Skeletal muscle tissue (tissue), 4 donors: ENCODE data around the gene MAD1L1. TPM values are rescaled to one million over a fixed set of nuclear protein-coding genes. Genes with fewer than 3 reads are reported as not detected.
"Not testable (repeated sequence)": the region's sequence is repeated elsewhere in the genome, so short reads cannot be mapped to it uniquely, and the experiment has no call there.

ENCODE experiments used
- H3K27ac ChIP-seq: one replicate; pipeline ENCODE4 v1.7.0; 2013; ENCODE audit warnings: mild to moderate bottlenecking, low read depth, low read length, inconsistent platforms
- H3K27me3 ChIP-seq, 3 donors: one replicate each; pipeline ENCODE4 v1.7.0; 2013; ENCODE audit warnings: low read length in 3 of 3; ENCODE audit not compliant: control insufficient read depth in 3 of 3, insufficient read depth in 3 of 3
- H3K36me3 ChIP-seq, 3 donors: one replicate each; pipeline ENCODE4 v1.7.0; 2013; ENCODE audit warnings: low read length in 3 of 3; ENCODE audit not compliant: control insufficient read depth in 3 of 3, insufficient read depth in 3 of 3
- H3K4me1 ChIP-seq, 3 donors: one replicate each; pipeline ENCODE4 v1.7.0; 2013; ENCODE audit warnings: low read length in 3 of 3, mild to moderate bottlenecking in 3 of 3; ENCODE audit not compliant: control insufficient read depth in 3 of 3, insufficient read depth in 3 of 3
- H3K4me3 ChIP-seq, 3 donors: one replicate each; pipeline ENCODE4 v1.7.0; 2013; ENCODE audit warnings: low read length in 3 of 3
- H3K9ac ChIP-seq, 3 donors: one replicate each; pipeline ENCODE4 v1.7.0; 2013; ENCODE audit warnings: low read length in 3 of 3, mild to moderate bottlenecking in 3 of 3, moderate library complexity in 2 of 3, low read depth in 1 of 3
- H3K9me3 ChIP-seq, 3 donors: one replicate each; pipeline ENCODE4 v1.7.0; 2013; ENCODE audit warnings: low read length in 3 of 3; ENCODE audit not compliant: control insufficient read depth in 3 of 3
- total RNA-seq: library from RNA; depleted of rRNA; stranded (reverse); fragments of >200 nt; gene quantifications from one replicate; pipeline ENCODE4 v1.2.3, GENCODE V29; 2014
- donor health status: Osteomylitis.

Gene MAD1L1
- total RNA-seq, 1 donor from 2014 or later: 42.3 TPM

GRCh38 chr7:2041496-2042367 is 191.0 kb downstream of the MAD1L1 start:
- Histone ChIP-seq H3K27me3 (no peaks in the 10 kb centered on the region), H3K4me1 (peaks cover 0 to 16% (median 0%) of the 10 kb centered on the region in 3 donors)

GRCh38 chr7:2040893-2041270 is 191.9 kb downstream of the MAD1L1 start:
- peaks cover 0 to 2% (median 0%) of the 10 kb centered on the region in 3 donors for H3K36me3 ChIP-seq
- H3K9ac ChIP-seq: no peak overlapping the region
- H3K27me3 ChIP-seq: no peaks in the 10 kb centered on the region
- H3K4me1 ChIP-seq: peaks cover 0 to 16% (median 0%) of the 10 kb centered on the region in 3 donors
- H3K9me3 ChIP-seq: peaks cover 0 to 3% (median 0%) of the 10 kb centered on the region in 3 donors
- no peak overlapping the region for H3K27ac ChIP-seq
- no peak overlapping the region for H3K4me3 ChIP-seq

More at GRCh38 chr7:2041496-2042367, 191.0 kb downstream of the MAD1L1 start:
- Histone ChIP-seq H3K36me3 (peaks cover 0 to 2% (median 0%) of the 10 kb centered on the region in 3 donors), H3K9ac (no peak overlapping the region), H3K27ac (no peak overlapping the region), H3K9me3 (peaks cover 0 to 3% (median 0%) of the 10 kb centered on the region in 3 donors), H3K4me3 (no peak overlapping the region)

DNA sequence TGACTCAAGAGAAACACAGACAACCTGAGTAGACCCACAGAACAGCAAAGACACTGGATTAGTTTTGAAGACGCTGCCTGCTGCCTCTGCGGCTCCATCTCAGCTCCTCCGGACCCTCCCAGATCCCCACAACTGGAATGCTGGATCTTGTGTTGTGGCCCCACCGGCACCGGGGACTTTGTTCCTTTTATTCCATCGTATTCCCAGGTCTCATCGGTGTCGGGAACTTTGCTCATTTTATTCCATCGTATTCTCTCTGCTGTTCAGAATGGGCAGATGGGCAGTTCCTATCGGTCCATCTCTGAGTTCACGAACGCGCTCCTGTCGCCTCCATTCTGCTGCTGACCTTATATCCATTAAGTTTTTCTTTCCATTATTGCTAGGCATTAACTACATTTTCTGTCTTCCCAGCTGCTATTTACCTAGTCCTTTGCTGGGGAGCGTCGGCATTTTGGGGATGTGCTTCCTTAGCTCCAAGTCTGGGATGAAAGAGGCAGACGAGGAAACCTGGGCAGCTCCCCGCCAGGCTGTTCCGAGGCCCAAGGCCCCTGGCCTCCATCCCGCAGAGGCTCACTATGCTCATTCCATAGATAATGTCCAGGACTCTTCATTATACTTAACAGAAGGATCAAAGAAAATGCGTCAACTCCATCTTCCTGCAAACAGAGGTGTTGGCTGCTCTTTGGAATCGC is 192.4 kb downstream of the MAD1L1 start:
- H3K9me3 ChIP-seq: peaks cover 0 to 3% (median 0%) of the 10 kb centered on the region in 3 donors
- H3K27ac ChIP-seq: no peak overlapping the region
- no peak overlapping the region for H3K9ac ChIP-seq
- no peak overlapping the region for H3K4me3 ChIP-seq
- H3K4me1 ChIP-seq: peaks cover 0 to 16% (median 0%) of the 10 kb centered on the region in 3 donors
- H3K36me3 ChIP-seq: peaks cover 0 to 2% (median 0%) of the 10 kb centered on the region in 3 donors
- H3K27me3 ChIP-seq: no peaks in the 10 kb centered on the region

DNA sequence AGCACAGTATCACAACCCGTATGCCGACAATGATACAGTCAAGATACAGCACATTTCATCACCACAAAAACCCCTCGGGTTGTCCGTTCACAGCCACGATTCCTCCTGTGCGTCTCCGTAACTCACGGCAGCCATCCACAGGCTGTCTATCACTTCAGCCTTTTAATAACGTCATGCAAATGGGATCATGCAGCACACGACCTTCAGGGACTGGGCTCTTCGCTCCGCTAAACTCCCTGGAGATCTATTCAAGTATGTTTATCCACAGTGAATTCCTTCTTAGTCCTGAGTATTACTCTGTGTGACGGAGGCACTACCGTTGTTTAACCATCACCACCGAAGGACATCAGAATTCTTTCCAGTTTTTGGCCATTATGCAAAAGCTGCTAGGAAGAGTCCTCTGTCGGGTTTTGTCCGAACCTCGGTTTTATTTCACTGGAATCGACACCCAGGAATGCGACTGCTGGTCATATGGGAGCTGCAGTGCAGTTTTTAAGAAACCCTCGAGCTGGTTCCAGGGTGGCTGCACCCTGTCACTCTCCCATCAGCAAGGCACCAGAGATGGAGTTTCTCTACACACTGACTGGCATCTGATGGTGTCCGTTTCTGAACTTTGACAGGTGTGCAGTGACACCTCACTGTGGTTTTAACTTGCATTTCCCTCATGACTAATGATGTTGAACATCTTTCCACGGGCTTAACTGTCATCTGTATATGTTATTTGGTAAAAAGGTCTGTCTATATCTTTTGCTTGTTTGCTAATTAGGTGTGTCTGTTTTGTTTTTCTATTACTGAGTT is 193.6 kb downstream of the MAD1L1 start:
- H3K36me3 ChIP-seq: peaks cover 0 to 2% (median 0%) of the 10 kb centered on the region in 3 donors
- H3K4me1 ChIP-seq: peaks cover 0 to 16% (median 0%) of the 10 kb centered on the region in 3 donors
- no peak overlapping the region for H3K9ac ChIP-seq
- peaks cover 0 to 3% (median 0%) of the 10 kb centered on the region in 3 donors for H3K9me3 ChIP-seq
- no peak overlapping the region for H3K27ac ChIP-seq
- H3K4me3 ChIP-seq: no peak overlapping the region
- H3K27me3 ChIP-seq: no peaks in the 10 kb centered on the region

GRCh38 chr7:2037808-2038522 is 194.8 kb downstream of the MAD1L1 start:
- H3K4me1 ChIP-seq: peaks cover 0 to 16% (median 0%) of the 10 kb centered on the region in 3 donors
- H3K36me3 ChIP-seq: peaks cover 0 to 2% (median 0%) of the 10 kb centered on the region in 3 donors
- H3K4me3 ChIP-seq: peak overlapping the region; percentile 11 to 58 (median 38)
- H3K27me3 ChIP-seq: no peaks in the 10 kb centered on the region
- H3K9me3 ChIP-seq: peaks cover 0 to 3% (median 0%) of the 10 kb centered on the region in 3 donors
- H3K9ac ChIP-seq: peak overlapping the region in 1 of 3 donors; percentile 26
- peak overlapping the region; percentile 5 for H3K27ac ChIP-seq

DNA sequence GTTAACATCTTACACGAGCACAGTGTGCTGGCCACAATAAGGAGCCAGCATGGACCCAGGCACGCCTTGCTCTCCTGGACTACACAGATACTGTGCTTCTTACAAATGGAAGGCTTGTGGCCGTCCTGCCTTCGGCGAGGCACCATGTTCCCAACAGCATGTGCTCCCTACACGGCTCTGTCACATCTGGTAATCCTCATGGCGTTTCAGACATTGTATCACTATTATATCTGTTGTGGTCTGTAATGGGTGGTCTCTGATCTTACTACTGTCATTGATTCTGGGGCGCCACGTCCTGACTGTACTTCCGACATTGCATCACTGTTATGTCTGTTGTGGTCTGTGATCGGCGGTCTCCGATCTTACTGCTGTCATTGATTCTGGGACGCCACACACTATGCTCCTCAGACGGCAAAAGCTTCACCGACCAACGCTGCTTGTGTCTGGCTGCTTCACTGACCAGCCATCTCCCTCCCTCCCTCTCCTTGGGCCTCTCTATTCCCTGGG is 195.4 kb downstream of the MAD1L1 start:
- peak overlapping the region in 1 of 3 donors; percentile 26 for H3K9ac ChIP-seq
- H3K27ac ChIP-seq: peak overlapping the region; percentile 5
- H3K9me3 ChIP-seq: peaks cover 0 to 3% (median 0%) of the 10 kb centered on the region in 3 donors
- no peaks in the 10 kb centered on the region for H3K27me3 ChIP-seq
- H3K4me3 ChIP-seq: peak overlapping the region in 2 of 3 donors; percentile 11 to 38
- H3K36me3 ChIP-seq: peaks cover 0 to 2% (median 0%) of the 10 kb centered on the region in 3 donors
- H3K4me1 ChIP-seq: peaks cover 0 to 16% (median 0%) of the 10 kb centered on the region in 3 donors

- Histone ChIP-seq H3K27me3 (no peaks in the 10 kb centered on the region), H3K4me3 (no peak overlapping the region)
Observed at GRCh38 chr7:2036786-2037185, 196.0 kb downstream of the MAD1L1 start.

GRCh38 chr7:2036201-2036600 is 196.5 kb downstream of the MAD1L1 start:
- not testable (repeated sequence) for H3K9me3 ChIP-seq, H3K9ac ChIP-seq, H3K4me3 ChIP-seq, H3K36me3 ChIP-seq, H3K27me3 ChIP-seq, H3K27ac ChIP-seq
- H3K4me1 ChIP-seq: peaks cover 0 to 24% (median 2%) of the 10 kb centered on the region in 3 donors

More at GRCh38 chr7:2036786-2037185, 196.0 kb downstream of the MAD1L1 start:
- Histone ChIP-seq H3K36me3 (no peaks in the 10 kb centered on the region), H3K4me1 (peaks cover 0 to 20% (median 0%) of the 10 kb centered on the region in 3 donors), H3K9ac (no peak overlapping the region), H3K27ac (no peak overlapping the region), H3K9me3 (no peaks in the 10 kb centered on the region)
